Activated CD4-positive, alpha-beta T cell treated with anti-CD3 and anti-CD28 coated beads, Interleukin-2, amount 50 U/mL, for 24 hours (primary cell): Measurements from ENCODE around the gene PARD6B.
"Not testable (repeated sequence)": the region's sequence is repeated elsewhere in the genome, so short reads cannot be mapped to it uniquely, and the experiment has no call there.

Source experiments
- DNase-seq, 2 donors: peaks; one replicate each; pipeline ENCODE4 v3.0.0-alpha.2; 2020; ENCODE audit warnings: low read depth in 1 of 2, low spot score in 1 of 2

Gene PARD6B

DNA sequence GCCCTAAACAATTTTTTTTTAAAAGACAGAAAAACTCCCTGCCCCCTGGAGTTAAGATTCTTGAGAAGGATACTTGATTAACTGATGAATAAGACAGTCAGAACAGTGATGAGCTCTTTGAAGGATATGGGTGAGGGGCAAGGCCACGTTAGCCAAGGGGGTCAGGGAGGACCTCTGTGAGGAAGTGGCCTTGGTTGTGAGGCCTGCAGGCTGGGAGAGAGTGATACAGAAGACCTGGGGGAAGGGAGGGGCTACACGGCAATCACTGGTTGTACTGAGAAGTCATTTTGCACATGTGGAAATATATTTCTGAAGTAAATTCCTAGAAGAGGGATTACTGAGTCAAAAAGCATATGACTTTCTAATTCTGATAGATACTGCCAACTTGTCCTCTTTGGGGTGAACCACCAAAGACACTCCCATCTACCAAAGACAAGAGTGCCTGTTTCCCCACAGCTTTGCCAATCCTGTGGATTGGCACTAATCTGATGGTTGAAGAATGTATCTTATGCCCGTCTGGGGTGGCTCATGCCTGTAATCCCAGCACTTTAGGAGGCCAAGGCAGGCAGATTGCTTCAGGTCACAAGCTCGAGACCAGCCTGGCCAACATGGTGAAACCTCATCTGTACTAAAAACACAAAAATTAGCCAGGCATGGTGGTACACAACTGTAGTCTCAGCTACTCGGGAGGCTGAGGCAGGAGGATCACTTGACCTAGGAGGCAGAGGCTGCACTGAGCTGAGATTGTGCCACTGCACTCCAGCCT lies 41.2 kb downstream of the PARD6B start:
- DNase-seq: no peak

DNA sequence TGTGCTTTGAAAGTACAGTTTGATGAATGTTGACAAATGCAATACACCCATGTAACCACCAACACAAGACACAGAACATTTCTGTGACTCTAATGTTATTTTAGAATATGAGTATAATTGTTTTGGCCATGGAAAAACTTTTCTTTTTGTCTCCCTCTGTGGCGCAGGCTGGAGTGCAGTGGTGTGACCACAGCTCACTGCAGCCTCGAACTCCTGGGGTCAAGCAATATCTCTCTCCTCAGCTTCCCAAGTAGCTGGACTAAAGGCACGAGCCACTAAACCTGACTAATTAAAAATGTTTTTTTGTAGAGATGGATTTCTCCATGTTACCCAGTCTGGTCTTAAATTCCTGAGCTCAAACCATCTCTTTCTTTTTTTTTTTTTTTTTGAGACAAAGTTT lies 43.1 kb downstream of the PARD6B start:
- DNase-seq: no peak

DNA sequence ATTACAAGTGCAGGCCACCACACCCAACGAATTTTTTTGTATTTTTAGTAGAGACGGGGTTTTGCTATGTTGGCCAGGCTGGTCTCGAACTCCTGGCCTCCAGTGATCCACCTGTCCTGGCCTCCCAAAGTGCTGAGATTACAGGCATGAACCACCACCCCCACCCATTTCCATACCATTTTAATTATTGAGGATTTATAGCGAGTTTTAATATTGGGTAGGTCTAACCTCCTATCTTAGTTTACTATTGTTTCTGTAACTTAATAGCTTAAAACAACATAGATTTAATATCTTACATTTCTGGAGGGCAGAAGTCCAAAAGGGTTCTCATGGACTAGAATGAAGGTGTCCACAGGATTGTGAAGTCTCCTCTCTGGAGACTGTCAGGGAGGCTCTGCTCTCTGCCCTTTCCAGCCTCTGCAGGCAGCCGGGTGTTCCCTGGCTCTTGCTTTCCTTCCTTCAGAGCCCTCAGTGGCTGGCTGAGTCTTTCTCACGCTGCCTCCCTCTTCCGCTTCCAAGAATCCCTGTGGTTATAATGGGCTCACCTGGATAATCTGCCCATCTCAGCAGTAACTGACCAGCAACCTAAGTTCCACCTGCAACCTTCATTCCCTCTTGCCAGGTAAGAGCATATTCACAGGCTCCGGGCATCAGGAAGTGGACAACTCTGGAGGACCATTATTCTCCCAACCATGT lies 44.9 kb downstream of the PARD6B start:
- DNase-seq: no peak

DNA sequence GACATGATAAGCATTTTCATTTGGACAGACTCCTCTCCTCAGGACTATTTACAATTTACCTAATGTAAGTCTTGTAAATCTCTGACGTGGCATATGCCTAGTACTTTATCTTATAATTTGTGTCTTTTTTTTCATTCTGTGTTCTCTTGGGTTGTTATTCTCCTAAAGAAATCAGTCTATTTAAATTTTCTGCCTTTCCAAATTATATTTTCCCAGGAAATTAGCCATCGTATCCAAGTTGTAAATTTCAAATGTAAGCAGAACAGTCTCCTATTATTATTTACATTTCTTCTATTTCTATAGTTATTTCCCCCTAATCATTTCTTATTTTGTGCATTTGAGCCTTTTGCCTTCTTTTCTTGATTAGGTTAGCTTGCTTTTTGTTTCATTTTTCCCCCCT lies 46.0 kb downstream of the PARD6B start:
- no peak for DNase-seq

DNA sequence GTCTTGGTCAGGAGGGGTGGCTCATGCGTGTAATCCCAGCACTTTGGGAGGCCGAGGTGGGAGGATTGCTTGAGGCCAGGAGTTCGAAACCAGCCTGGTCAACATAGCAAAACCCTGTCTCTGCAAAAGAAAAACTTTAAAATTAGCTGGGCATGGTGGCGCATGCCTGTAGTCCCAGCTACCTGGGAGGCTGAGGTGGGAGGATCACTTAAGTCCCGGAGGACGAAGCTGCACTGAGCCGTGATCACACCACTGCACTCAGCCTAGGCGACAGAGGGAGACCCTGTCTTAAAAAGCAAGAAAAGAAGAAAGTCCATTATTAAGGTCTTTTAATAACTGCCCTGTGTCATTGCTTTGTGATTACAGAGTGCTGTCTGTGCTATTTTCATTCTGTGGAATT lies 47.6 kb downstream of the PARD6B start:
- DNase-seq: not testable (repeated sequence)

DNA sequence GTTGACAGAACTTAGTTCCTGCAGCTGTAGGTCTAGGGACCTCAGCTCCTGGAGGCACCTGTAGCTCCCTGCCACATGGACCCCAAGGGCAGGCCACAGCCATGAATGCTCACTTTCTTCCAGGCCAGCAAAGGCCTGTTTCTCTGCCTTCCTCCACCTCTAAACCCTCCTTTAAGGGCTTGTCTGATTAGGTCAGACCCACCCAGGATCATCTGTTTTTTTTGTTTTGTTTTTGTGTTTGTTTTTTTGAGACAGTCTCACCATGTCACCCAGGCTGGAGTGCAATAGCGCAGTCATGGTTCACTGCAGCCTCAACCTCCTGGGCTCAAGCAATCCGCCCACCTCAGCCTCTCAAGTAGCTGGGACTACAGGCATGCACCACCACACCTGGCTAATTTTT lies 52.0 kb downstream of the PARD6B start:
- DNase-seq: no peak

DNA sequence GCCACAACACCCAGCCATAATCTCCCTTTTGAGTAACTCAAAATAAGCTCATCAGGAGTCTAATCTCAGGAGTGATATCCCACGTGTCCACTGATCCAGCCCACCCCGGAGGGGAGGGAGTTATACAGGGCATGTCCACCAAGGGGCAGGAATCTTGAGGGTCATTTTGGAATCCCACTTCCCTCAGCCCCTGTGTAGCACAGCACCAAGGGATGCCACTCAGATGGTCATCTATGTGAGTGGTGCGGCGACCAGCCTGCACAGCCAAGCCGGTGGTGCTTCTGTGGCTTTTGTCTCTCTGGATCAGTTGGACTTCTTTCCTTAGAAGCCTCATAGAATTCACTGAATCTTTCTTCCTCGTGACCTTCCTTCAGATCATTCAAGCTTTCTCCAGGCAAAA lies 52.5 kb downstream of the PARD6B start:
- no peak for DNase-seq

DNA sequence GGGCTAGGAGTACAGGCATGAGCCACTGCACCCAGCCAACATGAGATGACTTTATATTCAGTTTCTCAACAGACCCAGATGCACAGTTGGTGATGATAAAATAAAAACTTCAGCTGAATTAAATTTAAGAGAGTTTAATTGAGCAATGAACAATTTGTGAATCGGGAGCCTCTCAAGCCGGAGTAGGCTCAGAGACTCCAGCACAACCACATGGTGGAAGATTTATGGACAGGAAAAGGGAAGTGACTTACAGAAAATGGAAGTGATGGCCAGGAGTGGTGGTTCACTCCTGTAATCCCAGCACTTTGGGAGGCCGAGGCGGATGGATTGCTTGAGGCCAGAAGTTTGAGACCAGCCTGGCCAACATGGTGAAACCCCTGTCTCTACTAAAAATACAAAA lies 53.1 kb downstream of the PARD6B start:
- no peak for DNase-seq

DNA sequence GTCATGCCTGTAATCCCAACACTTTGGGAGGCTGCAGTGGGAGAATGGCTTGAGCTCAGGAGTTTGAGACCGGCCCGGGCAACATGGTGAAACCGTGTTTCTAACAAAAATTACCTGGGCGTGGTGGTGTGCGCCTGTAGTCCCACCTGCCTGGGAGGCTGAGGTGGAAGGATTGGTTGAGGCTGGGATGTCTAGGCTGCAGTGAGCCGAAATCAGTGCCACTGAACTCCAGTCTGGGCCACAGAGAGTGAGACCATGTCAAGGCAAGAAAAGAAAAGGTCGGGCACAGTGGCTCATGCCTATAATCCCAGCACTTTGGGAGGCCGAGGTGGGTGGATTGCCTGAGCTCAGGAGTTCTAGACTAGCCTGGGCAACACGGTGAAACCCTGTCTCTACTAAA lies 55.3 kb downstream of the PARD6B start:
- DNase-seq: no peak

DNA sequence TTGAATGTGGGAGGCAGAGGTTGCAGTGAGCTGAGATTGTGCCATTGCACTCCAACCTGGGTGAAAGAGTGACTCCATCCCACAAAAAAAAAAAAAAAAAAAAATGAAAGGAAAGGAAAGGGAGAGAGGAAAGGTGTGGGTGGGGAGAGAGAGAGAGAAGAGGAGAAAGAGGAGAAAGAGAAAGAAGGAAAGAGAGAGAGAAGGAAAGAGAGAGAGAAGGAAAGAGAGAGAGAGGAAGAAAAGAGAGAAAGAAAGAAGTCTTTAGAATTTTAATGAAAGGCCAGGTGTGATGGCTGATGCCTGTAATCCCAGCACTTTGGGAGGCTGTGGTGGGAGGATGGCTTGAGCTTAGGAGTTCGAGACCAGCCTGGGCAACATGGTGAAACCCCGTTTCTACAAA lies 55.8 kb downstream of the PARD6B start:
- DNase-seq: no peak

DNA sequence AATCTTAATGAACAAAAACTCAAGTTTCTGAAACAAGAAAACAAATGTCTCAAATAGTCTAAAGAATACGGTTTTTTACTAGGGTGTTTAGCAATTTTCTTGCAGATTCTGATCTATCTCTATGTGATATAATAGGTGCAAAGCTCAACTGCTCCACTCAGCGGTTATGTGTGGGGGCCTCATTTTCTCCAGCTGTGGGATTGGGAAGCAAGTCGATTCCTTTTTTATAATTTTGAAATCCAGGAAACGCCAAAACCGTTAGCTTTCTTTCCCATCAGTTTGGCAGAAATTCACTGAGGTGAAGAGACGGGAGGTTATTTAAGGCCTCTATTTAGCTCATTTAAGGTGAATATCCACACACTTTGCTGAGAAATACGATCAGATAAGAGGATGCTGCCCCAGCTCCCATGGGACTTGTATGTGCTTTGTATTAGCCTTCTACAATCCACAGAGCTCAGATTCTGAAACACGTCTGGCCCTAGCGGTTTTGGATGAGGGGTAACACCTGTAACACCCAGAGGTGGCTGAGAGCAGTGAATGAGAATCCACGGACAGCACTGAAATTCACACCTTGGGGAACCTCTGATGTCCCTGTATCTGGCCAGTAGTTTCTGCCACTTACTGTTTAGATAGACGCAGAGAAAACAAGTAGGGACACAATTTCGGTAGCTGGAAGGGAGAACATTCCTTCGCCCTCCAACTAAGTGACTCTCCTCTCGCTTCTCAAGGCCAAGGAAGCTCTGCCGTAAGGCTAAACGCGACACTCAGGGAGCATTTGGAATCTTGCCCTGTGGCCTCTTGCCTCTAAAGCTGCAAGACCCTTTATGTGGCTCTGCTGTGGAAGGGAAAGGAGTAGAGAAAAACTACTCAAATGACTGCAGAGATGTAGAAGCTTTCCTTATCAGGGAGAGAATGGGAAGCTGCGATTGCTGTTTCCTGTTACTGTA lies 56.9 kb downstream of the PARD6B start:
- no peak for DNase-seq

DNA sequence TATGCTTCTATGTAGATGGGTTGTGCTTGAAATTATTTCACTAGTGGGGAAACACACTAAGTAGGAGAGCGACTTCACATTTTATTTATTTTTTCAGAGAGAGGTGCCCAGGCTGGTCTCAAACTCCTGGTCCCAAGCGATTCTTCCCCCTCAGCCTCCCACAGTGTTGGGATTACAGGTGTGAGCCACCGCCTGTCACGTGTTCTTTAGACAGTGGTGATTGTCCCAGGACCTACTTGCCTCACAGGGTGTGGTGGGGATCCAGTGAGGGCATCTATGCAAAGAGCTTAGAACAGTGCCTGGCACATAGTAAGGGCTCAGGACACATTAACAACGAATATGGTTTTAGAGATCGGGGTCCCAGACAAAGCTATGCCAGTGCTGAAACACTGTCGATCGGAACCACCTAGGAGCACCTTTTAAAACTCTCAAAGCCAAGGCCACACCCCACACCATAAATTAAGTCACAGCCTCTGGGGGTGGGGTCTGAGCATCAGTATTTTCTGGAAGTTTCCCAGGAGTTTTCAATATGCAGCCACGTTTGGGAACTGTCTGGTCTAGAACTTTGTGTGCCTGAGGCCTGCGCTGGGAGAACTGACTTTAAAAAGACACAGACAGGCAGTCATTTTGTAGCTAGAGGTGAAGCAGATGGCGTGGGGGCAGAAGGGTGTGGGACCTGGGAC lies 58.7 kb downstream of the PARD6B start:
- DNase-seq: no peak

DNA sequence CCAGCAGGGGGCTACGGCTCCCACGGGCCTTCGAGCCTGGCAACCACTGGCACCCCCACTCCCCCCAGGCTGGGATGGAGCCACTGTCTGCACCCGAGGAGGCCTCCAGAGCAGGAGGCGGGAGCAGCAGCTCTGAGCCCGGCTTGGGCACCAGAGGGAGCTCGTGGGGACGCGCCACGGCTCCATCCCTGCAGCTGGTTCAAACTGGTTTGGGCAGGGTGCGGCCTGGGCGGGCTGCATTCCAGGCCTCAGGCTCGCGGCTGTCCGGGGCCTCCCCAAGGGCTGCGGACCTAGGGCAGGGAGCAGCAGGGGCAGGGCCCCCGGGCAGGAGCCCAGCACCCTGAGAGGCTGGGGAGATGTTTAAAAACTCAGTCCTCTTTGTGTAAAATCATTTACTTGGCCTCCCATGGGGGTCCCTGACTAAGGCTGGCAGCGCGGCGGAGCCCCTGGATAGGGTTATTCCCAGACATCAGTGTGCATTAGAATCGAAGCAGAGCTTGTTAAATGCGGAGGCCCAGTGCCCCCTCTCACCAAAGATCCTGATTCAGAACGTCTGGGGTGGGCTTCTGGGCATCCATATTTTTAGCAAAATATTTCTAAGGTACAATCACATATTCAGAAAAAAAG lies 59.4 kb downstream of the PARD6B start:
- peak; percentile 59 to 78 for DNase-seq

DNA sequence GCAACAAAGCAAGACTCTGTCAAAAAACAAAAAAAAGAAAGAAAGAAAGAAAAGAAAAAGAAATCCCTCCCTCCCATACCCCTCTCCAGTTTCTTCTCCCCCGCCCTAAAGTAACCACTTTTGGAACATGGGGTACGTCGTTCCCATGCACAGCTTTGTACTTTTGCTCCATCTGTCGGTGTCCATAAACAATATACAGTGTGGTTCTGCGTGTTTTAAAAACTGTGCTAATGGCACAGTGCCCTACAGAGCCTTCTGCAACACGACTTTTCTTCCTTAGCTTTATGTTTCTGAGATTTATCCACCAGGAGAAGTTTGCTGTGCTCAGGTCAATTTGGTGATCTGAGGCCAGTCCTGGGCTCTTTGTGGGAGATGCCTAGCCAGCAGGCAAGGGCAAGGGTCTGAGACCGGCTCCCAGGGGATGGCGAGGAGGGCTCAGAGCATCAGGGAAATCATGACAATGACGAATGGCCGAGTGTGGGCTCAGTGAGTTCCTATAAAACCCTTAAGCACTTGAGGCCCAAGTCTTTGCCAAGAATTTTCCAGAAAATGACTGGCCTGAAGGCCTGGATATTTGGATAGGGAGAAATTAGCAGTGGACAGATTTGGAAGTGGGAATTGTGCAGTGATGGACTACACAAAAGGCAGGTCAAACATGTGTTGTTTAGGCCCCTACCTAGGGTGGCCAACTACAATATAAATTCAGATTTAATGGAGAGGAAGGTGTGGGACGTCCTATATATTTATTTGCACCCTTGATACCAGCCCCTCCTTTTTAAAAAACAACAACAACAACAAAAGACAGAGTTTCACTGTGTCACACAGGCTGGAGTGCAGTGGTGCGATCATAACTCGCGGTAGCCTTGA lies 61.6 kb downstream of the PARD6B start:
- DNase-seq: no peak

DNA sequence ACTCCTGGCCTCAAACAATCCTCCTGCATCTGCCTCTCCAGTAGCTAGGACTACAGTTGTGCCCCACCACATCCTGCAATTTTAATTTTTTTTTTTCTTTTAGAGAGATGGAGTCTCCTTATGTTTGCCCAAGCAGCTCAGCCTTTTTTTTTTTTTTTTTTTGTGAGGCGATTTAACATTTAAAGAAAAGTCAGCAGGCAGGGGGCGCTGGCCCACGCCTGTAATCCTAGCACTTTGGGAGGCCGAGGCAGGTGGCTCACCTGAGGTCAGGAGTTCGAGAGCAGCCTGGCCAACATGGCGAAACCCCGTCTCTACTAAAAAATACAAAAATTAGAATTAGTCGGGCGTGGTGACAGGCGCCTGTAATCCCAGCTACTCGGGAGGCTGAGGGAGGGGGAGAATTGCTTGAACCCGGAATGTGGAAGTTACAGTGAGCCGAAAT lies 62.2 kb downstream of the PARD6B start:
- not testable (repeated sequence) for DNase-seq

DNA sequence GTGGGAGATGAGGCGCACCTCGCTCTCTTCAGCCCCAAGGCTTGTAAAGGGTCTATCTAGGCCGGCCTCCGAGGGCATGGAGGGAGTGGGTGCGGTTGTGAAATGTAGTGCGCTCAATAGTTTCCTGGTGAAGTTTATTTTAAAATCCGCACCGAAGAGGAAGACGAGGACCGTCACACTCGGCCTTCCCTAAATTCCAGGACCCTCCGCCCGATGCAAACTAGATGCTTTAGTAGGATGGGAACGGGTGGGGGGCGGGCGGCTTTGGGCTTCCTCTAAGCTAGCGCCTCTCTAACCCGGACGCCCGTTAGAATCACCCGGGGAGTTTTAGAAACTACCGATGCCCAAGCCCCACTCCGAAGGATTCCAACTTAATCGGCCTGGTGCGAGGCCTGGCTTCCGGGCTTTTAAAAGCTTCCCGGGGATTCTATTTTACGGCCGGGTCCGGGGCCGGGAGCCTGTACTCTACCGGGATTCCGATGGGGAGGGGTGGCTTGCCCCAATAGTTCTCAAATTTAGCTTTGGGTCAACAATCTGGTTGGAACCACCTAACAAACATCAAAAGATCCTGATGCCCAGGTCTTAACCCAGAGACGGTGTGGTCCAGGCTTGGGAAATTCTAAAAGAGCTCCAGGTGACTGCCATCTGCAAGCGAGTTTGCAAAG lies 62.9 kb downstream of the PARD6B start:
- DNase-seq: no peak

DNA sequence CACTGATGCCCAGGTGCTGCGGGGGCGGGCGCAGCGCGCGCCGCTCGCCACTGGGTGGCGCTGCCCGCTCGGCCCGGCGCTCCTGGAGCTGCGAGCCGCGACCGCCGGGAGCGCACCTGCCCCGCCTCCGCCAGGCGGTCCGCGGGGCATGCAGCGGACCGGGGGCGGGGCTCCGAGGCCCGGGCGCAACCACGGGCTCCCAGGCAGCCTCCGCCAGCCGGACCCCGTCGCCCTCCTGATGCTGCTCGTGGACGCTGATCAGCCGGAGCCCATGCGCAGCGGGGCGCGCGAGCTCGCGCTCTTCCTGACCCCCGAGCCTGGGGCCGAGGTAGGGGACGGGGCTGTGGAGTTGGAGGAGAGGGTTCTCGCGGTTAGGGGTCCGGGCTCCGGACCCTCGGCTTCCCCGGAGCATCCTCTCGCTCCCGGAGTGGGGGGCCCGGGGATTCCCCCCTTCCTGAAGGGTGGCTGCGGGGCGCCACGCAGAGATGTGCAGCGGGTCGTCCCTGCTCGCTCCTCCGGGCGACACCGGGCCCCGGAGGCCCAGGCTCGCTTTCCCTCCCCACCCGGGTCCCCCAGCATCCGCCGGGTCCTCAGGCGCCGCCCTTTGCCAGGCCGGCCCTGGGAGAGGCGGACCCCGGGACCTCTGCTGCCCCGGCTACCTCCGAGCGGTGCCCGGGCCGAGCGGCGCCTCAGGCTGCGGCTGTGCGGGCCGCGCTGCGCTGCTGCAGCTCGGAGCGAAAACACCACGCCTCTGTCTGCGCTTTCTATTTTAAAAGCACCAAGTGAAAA lies 63.7 kb downstream of the PARD6B start, which contains the start of gene BCAS4:
BCAS4 (plus strand) TSS at position 216 of the 789 bp plus-strand sequence; CDS start at position 239, 23 bp downstream.
- DNase-seq: peak; percentile 70 to 82

DNA sequence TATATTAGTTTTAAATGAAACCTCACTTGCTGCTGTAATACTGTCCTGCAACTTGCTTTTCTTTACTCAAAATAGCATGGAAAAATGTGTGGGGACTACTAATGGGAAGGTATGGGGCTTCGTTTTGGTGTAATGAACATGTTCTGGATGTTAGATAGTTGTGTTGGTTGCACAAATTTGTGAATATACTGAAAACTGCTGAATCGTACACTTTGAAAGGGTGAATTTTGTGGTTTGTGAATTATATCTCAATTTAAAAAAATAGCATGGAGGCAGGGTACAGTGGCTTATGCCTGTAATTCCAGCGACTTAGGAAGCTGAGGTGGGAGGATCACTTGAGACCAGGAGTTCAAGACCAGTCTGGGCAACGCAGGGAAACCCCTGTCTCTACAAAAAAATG lies 65.8 kb downstream of the PARD6B start:
- no peak for DNase-seq
